RCC 7860 (cell line): ENCODE results near the gene FOXJ3.

Source experiments
- DNase-seq: peaks from one replicate; pipeline ENCODE4 v3.0.0-alpha.2; 2015; ENCODE audit warnings: low spot score
- FAIRE-seq: peaks from 2 replicates; lab custom pipeline; 2012; peaks lifted over from hg19 to GRCh38; lab: Jason Lieb, UNC

The FOXJ3 gene

DNA sequence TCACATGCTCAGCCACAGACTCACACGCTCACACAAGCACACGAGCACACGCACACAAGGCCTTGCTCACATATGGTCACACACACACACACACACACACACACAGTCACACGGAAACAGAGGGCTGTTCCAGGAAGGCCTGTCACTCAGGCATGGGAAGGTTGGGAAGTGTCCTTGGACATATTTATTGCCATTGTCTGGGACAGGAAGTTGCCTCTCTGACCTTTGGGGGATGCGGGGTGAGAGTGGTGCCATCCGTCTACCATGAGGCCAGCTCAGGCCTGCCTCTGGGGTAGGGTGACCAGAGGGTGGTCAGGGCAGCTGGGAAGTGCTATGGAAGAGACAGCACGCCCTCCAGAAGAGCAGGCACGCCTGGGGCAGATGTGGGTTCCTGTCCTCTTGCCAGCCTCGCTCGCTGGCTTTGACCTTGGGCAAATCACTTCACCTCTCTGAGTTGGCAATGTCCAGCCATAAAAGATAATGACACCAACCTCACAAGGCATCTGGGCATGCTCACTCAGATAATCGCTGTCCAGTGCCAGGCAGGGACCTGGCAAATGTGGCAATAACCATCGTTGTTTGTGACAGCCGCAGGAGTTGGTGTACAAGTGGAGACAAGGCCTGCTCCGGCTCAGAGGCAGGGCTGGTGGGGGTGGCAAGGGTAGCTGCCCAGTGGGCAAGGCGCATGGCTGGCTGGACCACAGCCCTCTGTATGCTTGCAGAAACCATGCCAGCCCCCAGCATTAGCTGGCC is 162.5 kb downstream of the FOXJ3 start:
- FAIRE-seq: no peak

DNA sequence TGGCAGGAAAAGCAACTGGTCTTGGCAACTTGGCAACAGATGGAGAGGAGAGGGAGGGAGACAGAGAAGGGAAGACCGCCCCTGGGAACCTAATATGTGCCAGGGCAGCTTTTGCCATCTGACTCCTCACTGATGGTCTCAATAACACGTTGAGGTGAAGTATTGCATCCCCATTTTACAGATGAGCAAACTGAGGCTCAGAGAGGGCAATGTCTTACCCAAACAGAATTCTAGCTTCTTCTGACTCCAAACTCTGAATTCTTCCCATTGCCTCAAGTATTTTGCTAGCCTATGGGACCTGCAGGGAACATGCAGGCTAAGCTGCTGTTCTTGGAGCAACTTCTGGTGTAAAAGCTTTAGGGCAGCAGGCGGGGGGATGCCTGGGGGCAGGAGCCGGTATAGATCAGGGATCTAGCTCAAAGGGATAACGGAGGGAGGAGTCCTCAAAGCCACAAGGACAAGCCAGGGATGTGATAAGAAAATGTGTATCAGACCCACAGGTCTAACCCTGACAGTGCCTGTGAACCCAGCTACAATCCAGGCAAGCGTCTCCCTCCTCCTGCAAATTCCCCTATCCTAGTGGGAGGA is 163.3 kb downstream of the FOXJ3 start:
- FAIRE-seq (no peak), DNase-seq (no peak)

More for the DNA sequence above, 162.5 kb downstream of the FOXJ3 start:
- DNase-seq: no peak

DNA sequence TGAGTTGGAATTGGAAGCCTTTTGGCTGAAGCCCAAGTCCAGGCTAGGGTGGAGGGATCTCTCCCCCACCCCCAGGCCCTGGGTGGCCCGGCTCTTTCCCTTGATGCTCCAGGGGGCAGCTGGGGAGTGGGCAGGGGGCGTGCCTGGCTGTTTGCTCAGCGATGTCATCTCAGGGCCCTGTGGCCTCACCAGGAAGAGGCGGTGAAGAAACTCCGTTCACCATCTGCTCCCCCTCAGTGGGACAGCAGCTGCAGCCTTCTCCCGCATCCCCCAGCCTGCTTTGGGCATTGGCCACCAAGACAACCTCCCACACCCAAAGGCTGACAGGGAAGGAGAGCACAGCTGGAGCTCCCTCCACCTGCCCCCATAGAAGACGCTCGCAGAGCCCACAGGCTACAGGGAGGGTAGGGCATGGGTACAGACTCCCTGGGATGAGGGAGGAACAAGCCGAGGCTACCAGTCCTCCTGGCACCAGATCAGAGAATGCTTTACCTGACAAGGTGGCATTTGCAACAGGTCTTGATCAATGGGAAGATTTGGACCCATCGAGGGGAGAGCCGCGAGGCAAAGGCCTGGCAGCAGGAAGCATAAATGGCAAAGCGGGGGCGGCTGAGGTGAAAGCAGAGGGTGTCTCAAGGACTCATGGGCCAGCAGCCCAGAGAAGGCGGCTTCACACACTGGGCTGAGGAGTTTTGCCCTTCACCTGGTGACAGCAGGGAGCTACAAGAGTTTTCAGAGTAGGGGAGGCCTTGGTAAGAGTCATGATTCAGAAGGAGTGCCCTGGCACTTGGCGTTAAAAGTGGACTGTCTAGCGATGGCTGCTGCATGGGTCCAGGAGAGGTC is 164.0 kb downstream of the FOXJ3 start:
- DNase-seq (no peak), FAIRE-seq (no peak)

DNA sequence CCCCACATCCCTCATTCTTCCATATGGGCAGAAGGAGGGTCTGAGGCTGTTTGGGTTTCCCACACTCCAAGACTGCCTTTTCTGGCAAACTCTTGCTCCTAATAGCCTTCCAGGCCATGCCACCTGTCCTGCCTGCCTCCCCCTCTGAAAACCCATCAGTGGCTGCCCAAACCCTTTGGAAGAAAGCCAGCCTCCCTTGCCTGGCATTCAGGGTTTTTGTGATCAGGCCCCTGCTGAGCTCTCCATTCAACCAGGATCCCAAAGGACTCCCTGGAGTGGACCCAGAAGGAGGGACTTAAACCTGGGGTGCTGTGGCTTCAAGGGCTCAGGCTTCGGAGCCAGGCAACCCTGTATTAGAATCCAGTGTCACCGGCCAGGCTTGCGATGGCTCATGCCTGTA is 166.3 kb downstream of the FOXJ3 start:
- DNase-seq (no peak), FAIRE-seq (no peak)

DNA sequence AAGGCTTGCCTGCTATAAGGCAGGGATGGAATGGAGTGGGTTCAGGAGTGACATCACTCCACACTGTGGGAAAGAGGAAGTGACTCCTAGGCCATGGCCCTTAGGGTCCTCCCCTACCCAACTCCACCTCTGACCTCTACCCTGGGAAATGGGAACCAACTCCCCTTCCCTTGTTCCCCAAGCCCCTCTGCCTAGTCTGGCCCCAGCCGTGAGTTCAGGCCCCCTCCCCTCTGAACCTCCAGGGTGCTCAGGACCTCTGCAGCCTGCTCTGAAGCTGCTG is 166.7 kb downstream of the FOXJ3 start:
- no peak for DNase-seq
- no peak for FAIRE-seq

DNA sequence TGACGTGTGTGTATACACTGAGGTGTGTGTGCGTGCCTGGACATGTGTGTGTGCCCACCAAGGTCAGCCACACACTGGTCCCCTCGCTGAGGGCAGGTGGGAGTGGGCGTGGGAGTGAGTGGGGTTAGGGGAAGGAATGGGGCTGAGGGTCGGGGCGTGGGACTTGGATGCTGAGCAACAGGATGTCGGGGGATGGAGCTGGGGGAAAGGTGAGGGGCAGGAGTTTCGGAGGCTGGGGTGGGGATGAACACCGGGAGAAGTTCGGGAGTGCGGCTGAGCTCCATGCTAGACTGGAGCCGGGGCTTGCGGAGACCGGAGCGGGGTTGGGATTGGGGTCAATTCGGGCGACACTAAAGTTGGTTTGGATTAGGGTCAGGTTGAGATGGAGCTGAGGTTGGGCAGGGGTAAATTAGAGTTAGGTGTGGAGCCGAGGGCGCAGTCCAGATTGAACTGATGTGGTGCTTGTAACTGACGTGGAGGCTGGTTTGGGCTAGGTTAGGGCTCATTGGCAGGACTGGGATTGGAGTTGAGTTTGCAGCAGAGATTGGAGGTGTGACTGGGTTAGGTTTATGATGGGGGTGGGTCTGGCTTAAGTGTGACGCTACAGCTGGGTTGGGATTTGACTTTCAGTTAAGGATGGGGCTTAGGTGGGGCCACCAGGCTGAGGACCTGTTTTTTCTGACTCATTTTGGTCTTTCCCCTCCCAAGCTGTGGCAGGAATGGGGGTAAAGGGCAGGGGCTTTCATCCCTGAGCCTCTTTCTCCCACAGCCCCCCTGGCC is 167.2 kb downstream of the FOXJ3 start:
- DNase-seq (no peak), FAIRE-seq (no peak)

DNA sequence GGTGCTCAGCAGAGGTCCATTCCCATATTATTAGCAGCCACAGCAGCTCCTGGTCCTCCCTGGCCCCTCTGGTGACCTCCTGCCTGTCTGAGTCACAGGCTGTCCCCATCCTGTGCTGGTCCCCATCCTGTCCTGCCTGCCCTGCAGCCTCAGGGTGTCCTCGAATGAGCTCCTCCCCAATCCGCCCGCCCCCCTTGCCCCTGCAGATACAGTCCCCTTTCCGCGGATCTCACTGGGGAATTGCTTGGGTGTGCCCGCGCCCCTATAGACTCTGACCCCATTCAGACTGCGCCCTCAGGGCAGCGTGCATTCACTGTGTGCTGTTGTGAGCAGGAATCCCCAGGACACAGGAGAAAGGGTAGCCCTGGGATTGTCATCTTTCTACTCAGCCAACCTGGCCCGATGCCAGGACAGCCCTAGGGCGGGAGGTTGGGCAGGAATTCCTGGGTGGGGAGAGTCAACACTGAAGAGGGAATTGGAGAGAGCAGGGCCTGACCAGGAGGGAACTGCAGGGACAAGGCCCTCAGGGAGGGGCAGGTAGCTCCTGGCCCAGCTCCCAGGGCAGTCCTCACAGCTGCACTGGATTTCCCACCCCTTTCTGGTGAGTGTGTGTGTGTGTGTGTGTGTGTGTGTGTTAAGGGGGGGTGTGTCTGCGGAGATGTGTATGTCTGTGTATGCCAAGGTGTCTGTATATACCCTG is 169.4 kb downstream of the FOXJ3 start:
- DNase-seq (peak; percentile 52), FAIRE-seq (no peak)

DNA sequence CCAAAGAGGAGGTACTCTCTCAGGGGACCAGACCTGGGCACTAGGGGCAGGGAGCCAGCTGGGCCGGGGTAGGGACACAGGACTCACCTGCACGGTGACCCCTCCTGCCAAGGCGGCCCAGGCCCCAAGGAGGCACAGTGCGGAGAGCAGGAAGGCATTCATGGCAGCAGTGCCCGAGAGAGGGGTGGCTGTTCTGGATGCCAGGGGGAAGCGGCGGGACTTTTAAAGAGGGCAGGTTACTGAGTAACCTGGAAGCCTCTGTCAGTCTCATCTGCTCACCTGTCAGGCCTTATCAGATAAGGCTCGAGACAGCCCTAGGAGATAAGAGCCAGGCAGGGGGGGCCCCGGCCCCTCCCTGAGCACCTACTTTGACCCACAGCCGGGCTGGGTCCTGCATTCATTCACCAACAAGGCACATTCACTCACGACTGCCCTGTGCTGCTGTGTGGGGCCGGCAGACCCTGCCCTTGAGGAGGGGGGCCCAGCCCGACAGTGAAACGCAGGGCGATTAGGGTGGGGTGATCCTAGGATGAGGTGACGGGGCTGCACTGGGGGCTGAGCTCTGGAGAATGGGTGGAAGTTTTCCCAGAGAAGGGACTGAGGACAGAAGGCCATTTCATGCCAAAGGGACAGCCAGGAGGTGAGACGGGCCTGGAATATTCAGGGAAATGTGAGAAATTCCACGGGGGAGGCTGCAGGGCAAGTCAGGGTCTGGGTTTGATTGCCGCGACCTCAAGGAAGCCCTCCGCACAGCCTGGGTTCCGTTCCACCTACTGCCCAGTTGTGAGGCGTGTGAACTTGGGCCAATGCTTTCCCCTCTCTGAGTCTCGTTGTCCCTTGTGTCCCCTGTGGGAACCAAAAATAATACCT is 170.2 kb downstream of the FOXJ3 start, which contains the start of gene GUCA2A:
GUCA2A (minus strand) TSS at position 195 of the 870 bp plus-strand sequence; CDS start at position 162, 33 bp downstream.
- DNase-seq (no peak), FAIRE-seq (no peak)

DNA sequence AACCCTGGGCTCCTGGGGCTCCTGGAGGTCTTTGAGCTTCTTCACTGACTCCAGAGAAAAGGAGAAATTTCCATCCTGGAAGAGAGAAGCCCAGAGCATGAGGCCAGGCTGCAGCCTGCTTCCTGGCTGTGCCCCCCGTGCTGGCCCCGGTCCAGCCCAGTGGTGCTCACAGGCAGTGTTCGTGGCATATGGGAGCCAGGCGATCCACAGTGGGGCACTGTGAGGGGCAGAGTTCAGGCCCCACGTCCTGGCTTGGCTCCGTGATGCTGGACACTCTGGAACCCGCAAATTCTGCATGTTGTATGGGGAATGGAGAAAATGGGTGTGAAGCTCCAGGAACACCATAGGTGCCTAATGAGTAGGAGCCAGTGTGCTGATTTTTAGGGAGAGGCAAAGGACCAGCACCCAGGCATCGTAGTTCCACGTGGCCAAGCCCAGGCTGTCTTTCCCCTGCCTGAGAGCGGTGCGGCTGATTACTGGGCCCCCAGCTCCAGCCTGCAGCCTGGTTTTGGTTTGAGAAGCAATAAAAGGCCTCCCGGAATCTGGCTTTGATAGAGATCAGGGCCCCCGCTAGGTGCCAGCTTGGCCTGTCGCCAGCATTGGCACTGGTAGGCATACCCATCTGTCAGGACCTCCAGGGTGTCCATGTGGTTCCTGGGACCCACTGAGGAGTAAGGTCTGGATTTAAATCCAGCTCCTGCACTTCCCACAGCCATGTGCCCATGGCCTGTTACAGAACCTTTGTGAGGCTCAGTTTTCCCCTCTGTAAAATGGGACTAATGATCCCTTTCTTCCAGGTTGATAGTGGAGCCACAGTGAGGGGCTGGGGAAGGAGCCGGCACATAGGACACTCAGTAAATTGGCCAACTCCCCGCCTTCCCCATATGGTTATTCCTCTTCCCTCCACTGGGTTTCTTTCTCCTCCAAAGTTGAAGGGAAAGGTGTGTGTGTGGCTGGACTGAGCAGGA is 171.2 kb downstream of the FOXJ3 start:
- DNase-seq (no peak), FAIRE-seq (no peak)

DNA sequence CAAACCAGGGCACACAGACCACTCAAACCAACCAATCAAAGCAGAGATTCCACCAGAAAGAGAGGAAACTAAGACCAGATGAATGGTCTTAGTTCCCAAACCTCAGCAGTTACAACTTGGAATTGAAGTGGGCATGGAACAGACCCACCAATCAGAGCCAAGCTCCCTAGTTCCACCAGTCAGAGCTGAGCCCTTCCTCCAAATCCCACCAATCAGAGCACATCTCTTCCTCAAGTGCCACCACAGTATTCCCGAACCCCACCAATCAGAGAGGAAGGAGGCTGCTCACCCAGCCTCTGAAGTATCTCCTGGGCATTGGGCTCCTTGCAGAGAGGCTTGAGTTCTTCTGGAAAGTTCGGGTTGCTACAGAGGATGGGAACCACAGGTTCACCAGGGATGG is 171.9 kb downstream of the FOXJ3 start:
- FAIRE-seq (no peak), DNase-seq (no peak)

DNA sequence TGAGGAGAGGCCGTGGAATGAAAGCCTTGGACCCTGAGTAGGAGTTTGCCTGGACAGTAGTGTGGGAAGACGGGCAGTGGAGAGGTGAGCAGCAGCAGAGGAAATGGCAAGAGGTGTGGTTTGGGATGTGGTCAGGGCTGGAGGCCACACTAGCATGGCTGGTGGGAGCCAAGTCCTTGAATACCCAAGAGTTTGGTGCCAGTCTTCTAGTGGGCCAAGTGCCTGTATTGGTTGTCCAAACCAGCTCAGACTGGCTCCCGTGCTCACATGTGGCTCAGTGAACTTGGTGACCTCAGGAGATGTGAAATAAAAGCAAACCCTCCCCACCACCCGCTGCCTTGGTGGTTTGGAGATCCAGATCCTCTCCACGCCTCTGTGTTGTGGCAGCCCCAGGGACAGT is 172.9 kb downstream of the FOXJ3 start:
- DNase-seq (no peak), FAIRE-seq (no peak)

DNA sequence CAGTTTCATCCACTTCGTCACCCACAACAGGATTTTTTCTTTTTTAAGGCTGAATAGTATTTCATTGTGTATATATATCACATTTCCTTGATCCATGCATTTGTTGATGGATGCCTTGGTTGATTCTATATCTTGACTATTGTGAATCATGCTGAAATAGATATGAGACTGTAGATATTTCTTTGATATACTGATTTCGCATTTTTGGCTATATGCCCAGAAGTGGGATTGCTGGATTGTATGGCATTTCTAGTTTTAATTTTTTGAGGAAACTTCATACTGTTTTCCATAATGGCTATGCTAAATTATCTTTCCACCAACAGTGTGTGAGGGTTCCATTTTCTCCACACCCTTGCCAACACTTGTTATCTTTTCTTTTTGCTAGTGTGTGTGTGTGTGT is 176.8 kb downstream of the FOXJ3 start:
- DNase-seq (no peak), FAIRE-seq (no peak)

DNA sequence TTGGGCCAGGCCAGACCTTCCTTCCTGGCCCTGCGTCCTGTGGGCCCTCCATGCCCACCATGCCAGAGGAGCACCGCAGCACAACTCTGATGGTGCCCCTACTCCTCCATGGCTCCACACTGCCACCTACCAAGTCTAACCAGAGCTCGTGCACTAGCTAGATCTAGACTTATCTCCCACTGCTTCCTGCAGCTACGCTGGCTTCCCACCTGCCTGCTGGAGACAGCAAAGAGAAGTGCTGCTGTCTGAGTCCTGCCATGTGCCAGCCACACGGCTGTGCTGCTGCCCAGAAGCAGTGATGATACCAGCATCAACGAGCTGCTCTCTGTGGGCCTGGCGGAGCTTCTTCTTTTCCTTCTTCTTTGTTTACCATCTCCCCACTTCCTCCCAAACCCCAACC is 177.4 kb downstream of the FOXJ3 start:
- FAIRE-seq (no peak), DNase-seq (no peak)

DNA sequence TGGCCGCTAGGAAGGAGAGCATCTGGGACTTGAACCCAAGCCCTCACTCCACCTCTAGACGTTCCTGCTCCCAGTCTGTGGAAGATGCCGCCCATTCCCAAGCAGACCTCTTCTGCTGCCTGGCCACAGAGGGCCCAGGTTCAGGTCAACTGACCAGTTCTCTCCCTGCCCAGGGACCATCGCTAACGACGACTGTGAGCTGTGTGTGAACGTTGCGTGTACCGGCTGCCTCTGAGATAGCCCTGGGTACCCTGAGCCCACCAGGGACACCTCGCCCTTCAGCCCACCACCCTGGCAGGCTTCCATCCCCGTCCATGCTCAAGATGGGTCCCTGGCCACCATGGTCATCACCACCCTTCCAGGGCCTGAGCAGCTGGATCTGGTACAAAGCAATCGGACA is 179.7 kb downstream of the FOXJ3 start:
- FAIRE-seq (no peak), DNase-seq (no peak)

DNA sequence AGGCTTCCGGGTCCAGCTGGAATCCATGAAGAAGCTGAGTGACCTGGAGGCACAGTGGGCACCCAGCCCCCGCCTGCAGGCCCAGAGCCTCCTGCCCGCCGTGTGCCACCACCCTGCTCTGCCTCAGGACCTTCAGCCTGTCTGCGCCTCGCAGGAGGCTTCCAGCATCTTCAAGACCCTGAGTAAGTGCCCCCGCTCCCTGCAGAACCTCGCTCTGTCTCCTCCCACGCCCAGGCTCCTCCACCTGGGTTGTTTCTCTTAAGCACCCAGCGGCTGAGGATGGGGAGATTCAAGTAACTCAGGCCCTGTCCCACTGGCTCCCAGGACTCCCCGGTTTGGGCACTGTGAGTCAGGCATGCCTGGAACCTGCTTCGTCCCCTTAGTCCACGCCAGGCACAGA is 180.3 kb downstream of the FOXJ3 start:
- DNase-seq (no peak), FAIRE-seq (no peak)

DNA sequence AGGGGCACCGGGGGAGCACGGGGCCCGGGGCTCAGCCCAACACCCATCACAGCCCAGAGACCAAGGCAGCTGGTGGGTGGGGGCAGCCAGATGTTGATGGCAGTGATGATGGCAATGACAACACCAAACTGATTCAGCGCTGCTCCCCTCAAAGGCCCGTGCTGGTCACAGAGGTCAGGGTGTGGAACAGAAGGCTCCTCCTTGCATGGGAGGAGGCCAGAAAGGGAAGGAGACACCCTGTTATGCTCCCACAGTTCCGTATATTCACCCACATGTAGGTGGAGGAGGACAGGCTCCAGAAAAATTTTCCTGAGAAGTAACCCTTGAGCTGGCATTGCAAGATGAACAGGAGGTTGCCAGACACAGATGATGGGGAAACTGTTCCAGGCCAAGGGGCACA is 181.4 kb downstream of the FOXJ3 start:
- FAIRE-seq (no peak), DNase-seq (no peak)

DNA sequence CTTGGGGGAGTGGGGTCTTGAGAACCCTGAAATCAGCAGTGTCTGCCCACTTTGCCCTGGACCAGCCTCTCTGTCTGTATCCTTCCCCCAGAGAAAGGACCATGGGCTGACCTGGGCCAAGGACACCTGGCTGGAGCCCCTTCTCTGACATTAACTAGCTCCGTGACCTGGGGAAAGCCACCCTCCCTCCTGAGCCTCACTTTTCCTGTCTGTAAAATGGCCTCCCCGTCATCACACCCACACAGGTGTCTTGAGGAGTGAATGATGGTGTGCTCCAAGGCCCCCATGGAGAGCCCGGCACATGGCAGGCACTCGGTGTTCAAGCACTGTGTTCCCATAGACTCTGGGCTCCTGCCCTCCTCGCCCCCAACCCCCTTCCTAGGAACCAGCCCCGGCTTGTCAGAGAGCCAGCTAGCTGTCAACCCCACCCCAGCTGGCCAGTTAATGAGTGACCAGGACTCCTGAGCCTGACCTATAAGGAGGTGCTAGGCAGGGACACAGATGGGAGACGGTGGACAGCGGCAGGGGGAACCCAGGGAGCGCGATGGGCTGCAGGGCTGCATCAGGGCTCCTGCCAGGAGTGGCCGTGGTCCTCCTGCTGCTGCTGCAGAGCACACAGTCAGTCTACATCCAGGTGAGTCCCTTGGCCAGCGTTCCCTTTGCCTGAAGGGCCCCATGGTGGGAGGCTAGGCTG is 182.0 kb downstream of the FOXJ3 start, which contains the start of gene GUCA2B:
GUCA2B (plus strand) TSS at position 504 of the 694 bp plus-strand sequence; CDS start at position 545, 41 bp downstream.
- DNase-seq: no peak
- no peak for FAIRE-seq

DNA sequence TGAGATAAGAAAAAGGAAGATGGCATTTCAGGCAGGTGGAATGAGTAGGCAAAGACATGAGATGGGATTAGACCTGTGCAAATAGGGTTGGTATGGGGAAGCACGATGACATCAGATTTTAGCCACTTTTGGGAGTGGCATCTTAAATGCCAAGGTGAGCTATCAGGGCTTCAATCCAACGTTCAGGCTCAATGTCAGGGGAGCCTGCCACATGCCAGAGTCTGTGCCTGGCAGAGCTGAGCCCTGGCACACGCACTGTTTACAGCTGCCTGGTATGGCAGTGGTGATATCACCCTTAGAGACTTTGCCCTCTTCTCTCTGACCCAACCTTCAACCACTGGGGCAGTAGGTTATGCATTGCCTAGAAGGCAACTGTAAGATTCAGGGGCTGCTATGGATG is 182.9 kb downstream of the FOXJ3 start:
- DNase-seq (no peak), FAIRE-seq (no peak)
